HG03064 (cell line): Measurements from ENCODE around the gene LUC7L.
"Not testable (repeated sequence)": the region's sequence is repeated elsewhere in the genome, so short reads cannot be mapped to it uniquely, and the experiment has no call there.

ENCODE experiments used
- ATAC-seq: cut with Tn5 transposase; IDR thresholded peaks from one replicate; pipeline ENCODE4 v1.9.1; 2021; ENCODE audit warnings: low read depth; ENCODE audit not compliant: unreplicated experiment

Gene LUC7L

GRCh38 chr16:264440-264951 lies 35.2 kb upstream of the LUC7L start:
- no peak for ATAC-seq

- no peak for ATAC-seq
Measured at GRCh38 chr16:263944-264343, 34.7 kb upstream of the LUC7L start.

GRCh38 chr16:263182-263774 lies 34.0 kb upstream of the LUC7L start:
- ATAC-seq: no peak

GRCh38 chr16:262121-262745 lies 33.0 kb upstream of the LUC7L start:
- no peak for ATAC-seq

- ATAC-seq: no peak
Measured at GRCh38 chr16:261031-261691, 31.9 kb upstream of the LUC7L start.

- ATAC-seq: no peak
Measured at GRCh38 chr16:260326-260725, 31.1 kb upstream of the LUC7L start.

GRCh38 chr16:259814-260253 lies 30.6 kb upstream of the LUC7L start:
- ATAC-seq: no peak

- ATAC-seq: no peak
Measured at GRCh38 chr16:259226-259625, 30.0 kb upstream of the LUC7L start.

- ATAC-seq: not testable (repeated sequence)
Measured at GRCh38 chr16:258091-258490, 28.8 kb upstream of the LUC7L start.

- no peak for ATAC-seq
Measured at GRCh38 chr16:255183-255582, 25.9 kb upstream of the LUC7L start.

GRCh38 chr16:254461-254860 lies 25.2 kb upstream of the LUC7L start:
- ATAC-seq: no peak

GRCh38 chr16:253833-254232 lies 24.6 kb upstream of the LUC7L start:
- ATAC-seq: no peak

GRCh38 chr16:252366-253337 lies 23.4 kb upstream of the LUC7L start:
- ATAC-seq: no peak

GRCh38 chr16:249431-249830 lies 20.2 kb upstream of the LUC7L start:
- ATAC-seq: no peak

GRCh38 chr16:247027-247426 lies 17.8 kb upstream of the LUC7L start:
- no peak for ATAC-seq

GRCh38 chr16:245105-245504 lies 15.9 kb upstream of the LUC7L start:
- no peak for ATAC-seq

GRCh38 chr16:243348-243747 lies 14.1 kb upstream of the LUC7L start:
- ATAC-seq: no peak

- ATAC-seq: no peak
Measured at GRCh38 chr16:242281-242680, 13.0 kb upstream of the LUC7L start.

- ATAC-seq: no peak
Measured at GRCh38 chr16:240559-240958, 11.3 kb upstream of the LUC7L start.

- no peak for ATAC-seq
Measured at GRCh38 chr16:239948-240277, 10.7 kb upstream of the LUC7L start.
